ENCODE results near the gene DDX54.
A peak's percentile ranks its signal among the peaks of the same experiment; 100 is the strongest.
"Not testable (repeated sequence)": the region's sequence is repeated elsewhere in the genome, so short reads cannot be mapped to it uniquely, and the experiment has no call there.

The DDX54 gene

GRCh38 chr12:113142173-113142885 lies 42.9 kb downstream of the DDX54 start:
- peak in 2 of 3 donors; percentile 21 to 33 for DNase-seq (ENCODE audit: low read depth in 3 of 3)

GRCh38 chr12:113141716-113142115 lies 43.6 kb downstream of the DDX54 start:
- DNase-seq (ENCODE audit: low read depth in 3 of 3), result not testable (repeated sequence)

- no peak for DNase-seq (ENCODE audit: low read depth in 3 of 3)
These were observed 44.6 kb downstream of the DDX54 start for GRCh38 chr12:113140706-113141105.

- DNase-seq (ENCODE audit: low read depth in 3 of 3), result no peak
These were observed 46.5 kb downstream of the DDX54 start for GRCh38 chr12:113138826-113139225.

- no peak for DNase-seq (ENCODE audit: low read depth in 3 of 3)
These were observed 47.2 kb downstream of the DDX54 start for GRCh38 chr12:113137861-113138783.

- DNase-seq (ENCODE audit: low read depth in 3 of 3), result no peak
These were observed 48.2 kb downstream of the DDX54 start for GRCh38 chr12:113136990-113137511.

- peak; percentile 36 to 76 (median 66) for DNase-seq (ENCODE audit: low read depth in 3 of 3)
These were observed 48.9 kb downstream of the DDX54 start for GRCh38 chr12:113136128-113136989.

- DNase-seq (ENCODE audit: low read depth in 3 of 3), result peak; percentile 67 to 93 (median 85)
These were observed 49.8 kb downstream of the DDX54 start, which contains the start of gene RASAL1 for GRCh38 chr12:113135178-113136127. Gene RASAL1 (minus strand): TSS chr12:113135761. CDS start chr12:113135462, 299 bp downstream.

- DNase-seq (ENCODE audit: low read depth in 3 of 3), result no peak
These were observed 50.7 kb downstream of the DDX54 start for GRCh38 chr12:113134521-113134951.

- no peak for DNase-seq (ENCODE audit: low read depth in 3 of 3)
These were observed 51.2 kb downstream of the DDX54 start for GRCh38 chr12:113134071-113134470.

- DNase-seq (ENCODE audit: low read depth in 3 of 3), result no peak
These were observed 51.6 kb downstream of the DDX54 start for GRCh38 chr12:113133666-113134065.

- no peak for DNase-seq (ENCODE audit: low read depth in 3 of 3)
These were observed 52.2 kb downstream of the DDX54 start for GRCh38 chr12:113133036-113133435.

GRCh38 chr12:113131556-113131955 lies 53.7 kb downstream of the DDX54 start:
- no peak for DNase-seq (ENCODE audit: low read depth in 3 of 3)

GRCh38 chr12:113130457-113131135 lies 54.7 kb downstream of the DDX54 start:
- DNase-seq (ENCODE audit: low read depth in 3 of 3), result no peak

GRCh38 chr12:113129664-113130456 lies 55.4 kb downstream of the DDX54 start:
- no peak for DNase-seq (ENCODE audit: low read depth in 3 of 3)

GRCh38 chr12:113128802-113129663 lies 56.2 kb downstream of the DDX54 start:
- no peak for DNase-seq (ENCODE audit: low read depth in 3 of 3)

- DNase-seq (ENCODE audit: low read depth in 3 of 3), result no peak
These were observed 57.5 kb downstream of the DDX54 start for GRCh38 chr12:113127791-113128199.

Data from stimulated activated CD4-positive, alpha-beta T cell treated with anti-CD3 and anti-CD28 coated beads, TNF-alpha, amount 100 ng/mL, for 48 hours (primary cell).